Measurements from ENCODE around the gene MYO7B.

DNA sequence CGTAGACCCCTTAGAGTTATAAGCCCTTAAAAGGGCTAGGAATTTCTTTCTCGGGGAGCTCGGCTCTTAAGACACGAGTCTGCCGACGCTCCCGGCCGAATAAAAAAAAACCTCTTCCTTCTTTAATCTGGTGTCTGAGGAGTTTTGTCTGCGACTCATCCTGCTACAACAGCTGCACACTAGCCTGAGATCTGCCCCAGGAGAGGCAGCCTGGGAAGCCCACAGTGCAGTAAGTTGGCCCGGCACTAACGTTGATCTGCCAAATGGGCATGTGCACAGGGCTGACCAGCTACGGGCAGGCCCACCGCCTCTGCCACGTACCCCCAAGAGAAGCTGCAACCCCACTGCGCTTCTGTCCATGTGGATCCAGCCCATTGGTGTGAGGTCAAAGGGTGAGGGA is 148.3 kb downstream of the MYO7B start:
- TF ChIP-seq, protein P1, sequence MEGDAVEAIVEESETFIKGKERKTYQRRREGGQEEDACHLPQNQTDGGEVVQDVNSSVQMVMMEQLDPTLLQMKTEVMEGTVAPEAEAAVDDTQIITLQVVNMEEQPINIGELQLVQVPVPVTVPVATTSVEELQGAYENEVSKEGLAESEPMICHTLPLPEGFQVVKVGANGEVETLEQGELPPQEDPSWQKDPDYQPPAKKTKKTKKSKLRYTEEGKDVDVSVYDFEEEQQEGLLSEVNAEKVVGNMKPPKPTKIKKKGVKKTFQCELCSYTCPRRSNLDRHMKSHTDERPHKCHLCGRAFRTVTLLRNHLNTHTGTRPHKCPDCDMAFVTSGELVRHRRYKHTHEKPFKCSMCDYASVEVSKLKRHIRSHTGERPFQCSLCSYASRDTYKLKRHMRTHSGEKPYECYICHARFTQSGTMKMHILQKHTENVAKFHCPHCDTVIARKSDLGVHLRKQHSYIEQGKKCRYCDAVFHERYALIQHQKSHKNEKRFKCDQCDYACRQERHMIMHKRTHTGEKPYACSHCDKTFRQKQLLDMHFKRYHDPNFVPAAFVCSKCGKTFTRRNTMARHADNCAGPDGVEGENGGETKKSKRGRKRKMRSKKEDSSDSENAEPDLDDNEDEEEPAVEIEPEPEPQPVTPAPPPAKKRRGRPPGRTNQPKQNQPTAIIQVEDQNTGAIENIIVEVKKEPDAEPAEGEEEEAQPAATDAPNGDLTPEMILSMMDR (IDR thresholded peaks at IDR 0.05): no peak
- TF ChIP-seq EZH2 (IDR thresholded peaks at IDR 0.05; ENCODE audit: borderline replicate concordance, insufficient read depth, low read depth, low read length, poor library complexity, severe bottlenecking): no peak

All from B cell (primary cell).